OCI-LY7 (cell line): Measurements from ENCODE around the gene CPA1. TPM values are rescaled to one million over a fixed set of nuclear protein-coding genes. Genes with fewer than 3 reads are reported as not detected.

Experiments used
- BruUV-seq: library from RNA; stranded (reverse); fragments of 400-500 nt; replicated peaks from 2 replicates; lab custom pipeline; 2021; lab: Mats Ljungman, UMichigan
- CTCF ChIA-PET: fragments of 300-600 bp; sonication (Branson Sonifier 250); formaldehyde crosslinking; loops from one replicate; lab custom pipeline; 2022; ENCODE audit warnings: antibody characterized with exemption; ENCODE audit not compliant: unreplicated experiment; lab: Charles Lee
- POLR2A ChIA-PET: fragments of 300-600 bp; sonication (Branson Sonifier 250); formaldehyde crosslinking; loops from one replicate; lab custom pipeline; 2022; ENCODE audit warnings: antibody characterized with exemption; lab: Charles Lee
- DNase-seq: peaks from one replicate; pipeline ENCODE4 v3.0.0-alpha.2; 2015; ENCODE audit warnings: low spot score
- H2AFZ ChIP-seq: fragments of 200-600 bp; sonication (generic), shearing (Covaris generic); 2 replicates; pipeline ENCODE4 v1.6.1; 2014; ENCODE audit warnings: mild to moderate bottlenecking, antibody characterized with exemption, low read length, moderate library complexity
- H3K27ac ChIP-seq: fragments of 200-600 bp; sonication (generic); 2 replicates; pipeline ENCODE4 v1.5.1; 2014; ENCODE audit warnings: mixed run types, low read depth, mild to moderate bottlenecking, moderate library complexity, low read length, inconsistent platforms; ENCODE audit not compliant: poor library complexity, severe bottlenecking
- H3K36me3 ChIP-seq: fragments of 200-600 bp; sonication (generic); 2 replicates; pipeline ENCODE4 v1.6.1; 2014; ENCODE audit warnings: mild to moderate bottlenecking, antibody characterized with exemption, low read length, moderate library complexity, mixed read lengths; ENCODE audit not compliant: insufficient read depth
- H3K4me1 ChIP-seq: fragments of 200-600 bp; sonication (generic); 2 replicates; pipeline ENCODE4 v1.5.1; 2014; ENCODE audit warnings: mild to moderate bottlenecking, low read length; ENCODE audit not compliant: insufficient read depth, poor library complexity, severe bottlenecking
- H3K4me2 ChIP-seq: fragments of 200-600 bp; sonication (generic); 2 replicates; pipeline ENCODE4 v1.6.1; 2014; ENCODE audit warnings: mild to moderate bottlenecking, low read length
- H3K4me3 ChIP-seq: fragments of 200-600 bp; sonication (generic); 2 replicates; pipeline ENCODE4 v1.5.1; 2014; ENCODE audit warnings: mild to moderate bottlenecking, low read depth, low read length; ENCODE audit not compliant: poor library complexity, severe bottlenecking
- H3K79me2 ChIP-seq: fragments of 200-600 bp; sonication (generic); 2 replicates; pipeline ENCODE4 v1.6.1; 2016; ENCODE audit warnings: low read depth, mild to moderate bottlenecking, low read length, moderate library complexity, mixed read lengths; ENCODE audit not compliant: insufficient read depth
- H3K9me2 ChIP-seq: fragments of 200-600 bp; sonication (generic); 2 replicates; pipeline ENCODE4 v1.6.1; 2016; ENCODE audit warnings: mild to moderate bottlenecking, low read length, mixed read lengths; ENCODE audit not compliant: insufficient read depth
- H3K9me3 ChIP-seq: fragments of 200-600 bp; sonication (generic); 2 replicates; pipeline ENCODE4 v1.6.1; 2014; ENCODE audit warnings: mild to moderate bottlenecking, mixed run types, low read length, mixed read lengths
- H4K20me1 ChIP-seq: fragments of 200-600 bp; sonication (generic); 2 replicates; pipeline ENCODE4 v1.6.1; 2014; ENCODE audit warnings: mild to moderate bottlenecking, antibody characterized with exemption, low read length, moderate library complexity, mixed read lengths; ENCODE audit not compliant: insufficient read depth
- CTCF ChIP-seq: fragments of 200-600 bp; sonication (generic); conservative IDR thresholded peaks from 2 replicates; pipeline ENCODE4 v1.5.1; 2014; ENCODE audit warnings: mild to moderate bottlenecking, antibody characterized with exemption, low read length, moderate library complexity, mixed read lengths
- EZH2phosphoT487 ChIP-seq: fragments of 200-600 bp; sonication (generic); IDR thresholded peaks from 2 replicates; pipeline ENCODE4 v1.6.1; 2018; ENCODE audit warnings: low read depth, borderline replicate concordance, mild to moderate bottlenecking, mixed run types, antibody characterized with exemption, low read length, moderate library complexity, mixed read lengths
- intact Hi-C: fragments of 100-400 bp; cut with micrococcal nuclease; formaldehyde crosslinking; loops from one replicate; pipeline ENCODE4 v1.10.0; 2022; ENCODE audit not compliant: unreplicated experiment
- total RNA-seq, 2 experiments: library from RNA; depleted of rRNA in 1 of 2; stranded (reverse); fragments of >200 nt in 1 of 2; shearing (Covaris generic) in 1 of 2; gene quantifications; 2 replicates each; pipeline ENCODE4 v1.2.3, GENCODE V29; 2014 to 2022

The CPA1 gene
- total RNA-seq, 2 experiments from 2014 or later, result not detected

- Histone ChIP-seq H3K4me2 (no peak overlapping the region), H2AFZ (no peak overlapping the region), H3K36me3 (no peaks in the 10 kb centered on the region), H3K27ac (no peak overlapping the region), H3K9me3 (no peaks in the 10 kb centered on the region), H3K4me1 (no peaks in the 10 kb centered on the region), H3K9me2 (no peaks in the 10 kb centered on the region), H4K20me1 (no peaks in the 10 kb centered on the region), H3K4me3 (no peak overlapping the region), H3K79me2 (no peaks in the 10 kb centered on the region)
- no peak for TF ChIP-seq CTCF
- no peak for TF ChIP-seq EZH2phosphoT487
- no TSS peak for BruUV-seq
- no peak for DNase-seq
- intact Hi-C loops, result no loop called here
- CTCF ChIA-PET, result no interaction called here
- POLR2A ChIA-PET, result no interaction called here
Measured at GRCh38 chr7:130387306-130387627, 7.0 kb downstream of the CPA1 start.

DNA sequence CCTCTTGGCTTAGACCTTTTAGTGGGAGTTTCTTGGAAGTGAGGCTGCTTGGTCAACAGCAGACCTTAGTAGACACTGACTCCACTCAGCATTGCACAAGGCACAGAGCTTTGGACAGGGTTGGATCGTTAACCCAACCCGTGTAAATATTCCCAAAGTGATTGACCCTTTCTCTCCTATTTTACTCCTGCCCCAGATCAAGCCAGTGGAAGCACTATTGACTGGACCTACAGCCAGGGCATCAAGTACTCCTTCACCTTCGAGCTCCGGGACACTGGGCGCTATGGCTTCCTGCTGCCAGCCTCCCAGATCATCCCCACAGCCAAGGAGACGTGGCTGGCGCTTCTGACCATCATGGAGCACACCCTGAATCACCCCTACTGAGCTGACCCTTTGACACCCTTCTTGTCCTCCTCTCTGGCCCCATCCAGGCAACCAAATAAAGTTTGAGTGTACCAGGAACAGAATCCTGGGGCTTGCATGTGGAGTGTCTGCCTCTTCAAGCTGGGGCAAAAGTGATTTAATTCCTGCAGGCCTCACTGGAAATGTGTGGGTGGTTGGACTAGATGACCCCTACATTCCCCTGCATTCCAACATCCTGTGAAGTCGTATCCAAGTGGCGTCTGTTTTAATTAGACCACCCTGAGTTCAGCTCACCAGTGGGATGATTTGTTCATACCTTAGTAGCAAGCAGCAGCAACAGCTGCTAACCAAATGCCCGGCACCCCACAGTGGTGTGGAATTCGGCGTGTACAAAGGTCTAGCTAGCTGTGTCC, 7.5 kb downstream of the CPA1 start:
- no peaks in the 10 kb centered on the region for H4K20me1 ChIP-seq
- H3K36me3 ChIP-seq, result no peaks in the 10 kb centered on the region
- no peaks in the 10 kb centered on the region for H3K9me2 ChIP-seq
- no peak overlapping the region for H3K4me3 ChIP-seq
- H3K4me2 ChIP-seq, result no peak overlapping the region
- POLR2A ChIA-PET, result no interaction called here
- H3K4me1 ChIP-seq, result no peaks in the 10 kb centered on the region
- H2AFZ ChIP-seq, result no peak overlapping the region
- no TSS peak for BruUV-seq
- intact Hi-C loops, result no loop called here
- TF ChIP-seq EZH2phosphoT487 (no peak), CTCF (no peak)
- CTCF ChIA-PET, result no interaction called here
- no peak overlapping the region for H3K27ac ChIP-seq
- no peaks in the 10 kb centered on the region for H3K9me3 ChIP-seq
- DNase-seq, result no peak
- H3K79me2 ChIP-seq, result no peaks in the 10 kb centered on the region

DNA sequence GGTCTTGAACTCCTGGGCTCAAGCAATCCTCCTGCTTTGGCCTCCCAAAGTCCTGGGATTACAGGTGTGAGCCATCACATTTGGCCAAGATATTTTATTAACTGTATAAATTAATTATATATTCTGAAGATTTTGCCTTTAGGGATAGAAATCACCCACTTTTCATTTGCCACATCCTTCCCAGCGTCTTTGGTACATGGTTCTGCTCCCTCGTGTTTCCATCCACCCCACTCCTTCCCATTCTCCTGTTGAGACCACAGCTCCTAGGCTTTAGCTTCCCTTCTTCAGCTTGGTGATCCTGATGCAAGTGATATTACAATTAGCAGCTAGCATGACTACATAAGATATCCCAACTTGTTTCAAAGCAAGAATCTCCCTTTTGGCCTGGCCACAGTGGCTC, 8.4 kb downstream of the CPA1 start:
- H4K20me1 ChIP-seq, result no peaks in the 10 kb centered on the region
- no peaks in the 10 kb centered on the region for H3K79me2 ChIP-seq
- no peaks in the 10 kb centered on the region for H3K9me2 ChIP-seq
- H2AFZ ChIP-seq, result no peak overlapping the region
- no peak overlapping the region for H3K27ac ChIP-seq
- POLR2A ChIA-PET, result no interaction called here
- intact Hi-C loops, result no loop called here
- no peak overlapping the region for H3K4me3 ChIP-seq
- no peaks in the 10 kb centered on the region for H3K36me3 ChIP-seq
- no peak overlapping the region for H3K4me2 ChIP-seq
- CTCF ChIA-PET, result no interaction called here
- no peaks in the 10 kb centered on the region for H3K9me3 ChIP-seq
- no TSS peak for BruUV-seq
- no peaks in the 10 kb centered on the region for H3K4me1 ChIP-seq
- TF ChIP-seq CTCF (no peak), EZH2phosphoT487 (no peak)
- no peak for DNase-seq
